ENCODE results near the gene DEAF1. TPM values are rescaled to one million over a fixed set of nuclear protein-coding genes. Genes with fewer than 3 reads are reported as not detected.

Gene DEAF1
- total and polyA plus RNA-seq, 2 donors (not counting 3 experiments of a cell fraction or from before 2014, with no cell fraction given) = 43.6 to 55.7 TPM

DNA sequence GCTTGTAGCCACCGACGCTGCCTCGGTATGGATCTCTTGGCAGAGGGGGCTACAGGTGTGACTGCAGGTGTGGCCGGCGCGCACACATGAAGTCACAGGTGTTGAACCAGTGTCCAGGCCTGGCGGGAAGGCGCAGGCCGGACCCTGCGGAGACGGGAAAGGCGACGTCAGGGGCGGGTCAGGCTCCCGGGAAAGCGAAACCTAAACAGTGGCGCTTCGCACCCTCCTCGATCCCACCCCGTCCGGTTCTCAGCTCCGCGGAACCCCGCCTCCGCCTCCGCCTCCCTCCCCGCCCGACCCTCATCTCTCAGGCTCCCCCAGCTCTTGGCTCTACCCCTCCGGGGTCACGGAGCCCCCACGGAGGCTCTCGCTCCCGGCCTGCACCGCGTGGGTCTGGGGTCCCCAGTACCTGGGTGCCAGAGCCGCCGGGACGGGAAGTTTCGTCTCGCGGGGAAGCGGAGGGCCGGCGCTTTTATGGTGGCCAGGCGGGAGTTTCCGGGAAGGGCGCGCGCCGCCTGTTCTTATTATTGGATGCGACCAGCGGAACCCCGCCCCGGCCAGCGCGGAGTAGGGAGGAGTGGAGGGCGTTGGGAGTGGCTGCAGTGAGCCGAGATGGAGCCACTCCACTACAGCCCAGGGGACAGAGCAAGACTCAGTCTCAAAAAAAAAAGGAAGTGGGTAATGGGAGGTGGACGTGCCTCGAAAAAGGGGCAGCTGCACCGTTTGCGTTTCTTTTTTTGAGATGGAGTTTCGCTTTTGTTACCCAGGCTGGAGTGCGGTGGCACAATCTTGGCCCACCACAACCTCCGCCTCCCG lies 79.3 kb downstream of the DEAF1 start, which contains the start of gene IRF7:
Gene IRF7 (minus strand): TSS at position 447 of the 816 bp plus-strand sequence. CDS start 586 bp downstream, outside the sequence.
- H3K9me1 ChIP-seq (replicated peaks; ENCODE audit: control insufficient read depth, extremely low read depth, insufficient read depth, low read length) = no peaks in the 10 kb centered on the region
- H3K9me3 ChIP-seq (replicated peaks; ENCODE audit: control insufficient read depth, insufficient read depth, low read length) = no peaks in the 10 kb centered on the region
- BruUV-seq (replicated peaks) = no TSS peak
- intact Hi-C loops (cut with micrococcal nuclease) = no loop called here
- TF ChIP-seq MYC (IDR thresholded peaks at IDR 0.05; ENCODE audit: low read depth, low read length) (no peak), POLR2A (IDR thresholded peaks at IDR 0.05; ENCODE audit: low read depth, low read length) (peak; percentile 98), POLR2AphosphoS5 (IDR thresholded peaks at IDR 0.05; ENCODE audit: insufficient read depth, low read depth, low read length) (peak; percentile 96)
- H3K27ac ChIP-seq (ENCODE audit: insufficient read depth, low read depth, low read length) = peak within 1 kb of the TSS; percentile 74
- ChIA-PET POLR2A (interaction anchor here (0.6 kb wide), 1 partner anchor 48 kb away, joined by 3 read pairs; no protein-coding TSS in a partner anchor), CTCF (no interaction called here)
- H4K20me1 ChIP-seq (replicated peaks; ENCODE audit: control insufficient read depth, extremely low read depth, insufficient read depth, low read length) = no peaks in the 10 kb centered on the region
- H3K4me1 ChIP-seq (ENCODE audit: control insufficient read depth, extremely low read depth, insufficient read depth, low read length) = peaks cover 6% of the 10 kb centered on the region
- peak; percentile 90 for DNase-seq (ENCODE audit: low read depth, low spot score)
- H3K27me3 ChIP-seq (ENCODE audit: control insufficient read depth in 2 of 2, insufficient read depth in 2 of 2, low read length in 2 of 2) = no peaks in the 10 kb centered on the region
- H3K79me2 ChIP-seq (ENCODE audit: control insufficient read depth, insufficient read depth, low read length) = no peaks in the 10 kb centered on the region
- peak within 1 kb of the TSS; percentile 51 for H3K4me2 ChIP-seq (ENCODE audit: insufficient read depth, low read length)
- peak within 1 kb of the TSS; percentile 76 for H3K9ac ChIP-seq (replicated peaks; ENCODE audit: extremely low read depth, insufficient read depth, low read length)
- peak; percentile 92 for FAIRE-seq
- peaks cover 3 to 24% of the 10 kb centered on the region in 2 experiments for H3K36me3 ChIP-seq (ENCODE audit: control insufficient read depth in 2 of 2, extremely low read depth in 1 of 2, insufficient read depth in 2 of 2, low read length in 2 of 2)
- peak within 1 kb of the TSS; percentile 49 for H2AFZ ChIP-seq (ENCODE audit: low read depth, low read length)
- peak within 1 kb of the TSS; percentile 41 to 77 (median 47) for H3K4me3 ChIP-seq (replicated peaks in 1 of 3; ENCODE audit: insufficient read depth in 1 of 3, low read depth in 1 of 3, low read length in 3 of 3)
- dilution Hi-C loops (cut with MboI; ENCODE audit: extremely low pct_ligation_motif_present, low sequenced_read_pairs) = no loop called here

GRCh38 chr11:614623-615503 lies 80.2 kb downstream of the DEAF1 start:
- Histone ChIP-seq H3K27me3 (ENCODE audit: control insufficient read depth in 2 of 2, insufficient read depth in 2 of 2, low read length in 2 of 2) (no peaks in the 10 kb centered on the region), H3K4me2 (ENCODE audit: insufficient read depth, low read length) (peak overlapping the region; percentile 51), H3K4me1 (ENCODE audit: control insufficient read depth, extremely low read depth, insufficient read depth, low read length) (peaks cover 6% of the 10 kb centered on the region), H3K4me3 (replicated peaks in 1 of 3; ENCODE audit: insufficient read depth in 1 of 3, low read depth in 1 of 3, low read length in 3 of 3) (peak overlapping the region; percentile 41 to 77 (median 47)), H3K36me3 (ENCODE audit: control insufficient read depth in 2 of 2, extremely low read depth in 1 of 2, insufficient read depth in 2 of 2, low read length in 2 of 2) (peaks cover 3 to 29% of the 10 kb centered on the region in 2 experiments), H3K27ac (ENCODE audit: insufficient read depth, low read depth, low read length) (peak overlapping the region; percentile 74), H3K9me3 (replicated peaks; ENCODE audit: control insufficient read depth, insufficient read depth, low read length) (no peaks in the 10 kb centered on the region), H4K20me1 (replicated peaks; ENCODE audit: control insufficient read depth, extremely low read depth, insufficient read depth, low read length) (no peaks in the 10 kb centered on the region), H3K79me2 (ENCODE audit: control insufficient read depth, insufficient read depth, low read length) (no peaks in the 10 kb centered on the region), H3K9ac (replicated peaks; ENCODE audit: extremely low read depth, insufficient read depth, low read length) (peak overlapping the region; percentile 76), H3K9me1 (replicated peaks; ENCODE audit: control insufficient read depth, extremely low read depth, insufficient read depth, low read length) (no peaks in the 10 kb centered on the region), H2AFZ (ENCODE audit: low read depth, low read length) (no peak overlapping the region)
- DNase-seq (ENCODE audit: low read depth, low spot score) (no peak), FAIRE-seq (no peak)
- TF ChIP-seq EZH2 (IDR thresholded peaks at IDR 0.05; ENCODE audit: borderline replicate concordance, low read depth, low read length, severe bottlenecking) (no peak), POLR2A (IDR thresholded peaks at IDR 0.05; ENCODE audit: low read depth, low read length) (no peak), CTCF (IDR thresholded peaks at IDR 0.05; ENCODE audit: extremely low read depth in 1 of 2, insufficient read depth in 1 of 2, low read depth in 1 of 2, low read length in 2 of 2) (no peak), POLR2AphosphoS5 (IDR thresholded peaks at IDR 0.05; ENCODE audit: insufficient read depth, low read depth, low read length) (no peak), MYC (IDR thresholded peaks at IDR 0.05; ENCODE audit: low read depth, low read length) (no peak), JUN (IDR thresholded peaks at IDR 0.05; ENCODE audit: borderline replicate concordance, insufficient read depth, insufficient read length, low read depth) (no peak), FOS (IDR thresholded peaks at IDR 0.05; ENCODE audit: borderline replicate concordance, insufficient read depth, low read length) (no peak), GATA2 (IDR thresholded peaks at IDR 0.05; ENCODE audit: insufficient read depth, insufficient read length, low read depth, low read length) (no peak), MAX (IDR thresholded peaks at IDR 0.05; ENCODE audit: insufficient read depth, insufficient read length) (no peak)
- CTCF ChIA-PET = no interaction called here
- intact Hi-C loops (cut with micrococcal nuclease) (loop anchor here (5.0 kb wide), 1 partner anchor 38 kb away; the partner anchor contains the start of gene PHRF1), dilution Hi-C loops (cut with MboI; ENCODE audit: extremely low pct_ligation_motif_present, low sequenced_read_pairs) (no loop called here)
- TSS peak; percentile 66 for BruUV-seq (replicated peaks)
- POLR2A ChIA-PET = interaction anchor here (0.6 kb wide), 1 partner anchor 47 kb away, joined by 3 read pairs; no protein-coding TSS in a partner anchor

Data from endothelial cell of umbilical vein (primary cell).